HG03159 (cell line): ENCODE data around the gene WDPCP.
"Not testable (repeated sequence)": the region's sequence is repeated elsewhere in the genome, so short reads cannot be mapped to it uniquely, and the experiment has no call there.

Source experiments
- ATAC-seq: cut with Tn5 transposase; IDR thresholded peaks from one replicate; pipeline ENCODE4 v1.9.1; 2021; ENCODE audit warnings: mild to moderate bottlenecking, moderate library complexity; ENCODE audit not compliant: unreplicated experiment

Gene WDPCP

GRCh38 chr2:63268946-63269345, 319.3 kb downstream of the WDPCP start:
- ATAC-seq, result no peak

DNA sequence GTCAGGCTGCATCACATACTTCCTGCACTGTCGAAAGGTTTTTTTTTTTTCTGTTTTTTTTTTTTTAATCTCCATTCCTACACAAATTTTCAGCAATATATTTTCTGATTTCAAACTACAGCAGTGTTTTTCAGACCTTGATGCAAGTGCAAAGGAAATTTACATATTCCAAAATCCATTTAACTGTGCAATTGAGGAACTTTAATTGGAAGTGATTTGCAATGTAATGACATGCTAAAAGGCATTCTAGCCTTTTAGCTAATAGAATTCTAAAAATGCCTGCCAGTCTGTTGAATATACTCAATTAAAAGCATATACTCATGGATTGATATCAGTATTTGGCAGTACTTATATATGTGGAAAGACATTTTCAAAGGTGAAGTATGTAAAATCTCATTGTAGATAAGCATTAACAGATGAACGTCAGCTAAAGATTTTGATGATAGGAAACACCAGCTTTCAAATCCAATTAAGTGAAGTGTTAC, 327.1 kb downstream of the WDPCP start:
- ATAC-seq, result no peak

- ATAC-seq, result peak; percentile 56
Measured at GRCh38 chr2:63257473-63257872, 330.8 kb downstream of the WDPCP start.

DNA sequence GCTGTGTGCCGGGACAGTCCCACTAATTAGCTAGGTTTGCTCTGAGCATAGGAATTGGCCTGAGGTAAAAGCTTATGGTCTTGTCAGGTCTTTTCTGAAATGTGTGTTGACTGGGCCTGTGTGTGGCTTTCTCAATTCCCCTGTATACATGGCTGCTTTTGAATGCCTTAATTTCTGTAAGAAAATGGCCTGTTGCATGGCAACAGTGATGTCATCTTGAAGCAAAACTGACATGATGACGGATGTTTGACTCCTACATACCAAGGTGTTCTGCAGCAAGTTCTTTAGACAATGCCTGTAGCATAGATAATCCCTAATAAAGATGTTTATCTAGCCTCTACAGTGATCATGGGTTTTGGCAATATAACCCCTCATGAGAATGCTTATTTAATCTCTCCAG, 339.1 kb downstream of the WDPCP start:
- ATAC-seq, result no peak

GRCh38 chr2:63242747-63243146, 345.5 kb downstream of the WDPCP start:
- no peak for ATAC-seq

DNA sequence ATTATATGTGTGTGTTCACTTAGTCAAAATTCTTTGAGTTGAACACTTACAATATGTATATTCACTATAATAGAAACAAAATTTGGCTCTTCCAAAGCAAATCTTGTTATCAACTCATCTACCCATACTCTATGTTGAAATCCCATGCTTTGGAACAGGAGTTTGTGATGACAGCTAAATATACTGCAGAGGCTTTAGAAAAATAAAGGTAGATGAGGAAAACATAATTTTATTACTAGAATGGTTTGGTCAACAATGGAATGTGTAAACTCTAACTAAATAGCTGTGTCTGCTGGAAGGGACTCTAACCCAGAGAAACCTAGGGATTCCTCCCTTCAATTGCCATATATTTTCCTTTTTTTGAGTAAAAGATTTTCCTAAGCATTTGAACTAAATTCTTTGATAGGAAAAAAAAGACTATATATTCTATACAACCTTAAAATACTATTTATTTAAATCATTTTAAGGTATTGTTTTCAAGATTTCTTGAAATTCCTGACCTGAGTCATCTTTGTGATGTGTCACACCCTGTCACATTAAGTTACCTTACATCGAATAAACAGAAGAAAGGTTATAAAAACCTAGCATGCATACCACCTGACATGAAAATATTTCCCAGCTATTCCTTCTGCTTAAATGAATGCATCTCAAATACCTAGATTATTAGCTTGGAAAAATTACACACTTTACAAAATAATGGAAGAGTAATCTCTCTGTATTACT, 362.2 kb downstream of the WDPCP start:
- ATAC-seq, result no peak

DNA sequence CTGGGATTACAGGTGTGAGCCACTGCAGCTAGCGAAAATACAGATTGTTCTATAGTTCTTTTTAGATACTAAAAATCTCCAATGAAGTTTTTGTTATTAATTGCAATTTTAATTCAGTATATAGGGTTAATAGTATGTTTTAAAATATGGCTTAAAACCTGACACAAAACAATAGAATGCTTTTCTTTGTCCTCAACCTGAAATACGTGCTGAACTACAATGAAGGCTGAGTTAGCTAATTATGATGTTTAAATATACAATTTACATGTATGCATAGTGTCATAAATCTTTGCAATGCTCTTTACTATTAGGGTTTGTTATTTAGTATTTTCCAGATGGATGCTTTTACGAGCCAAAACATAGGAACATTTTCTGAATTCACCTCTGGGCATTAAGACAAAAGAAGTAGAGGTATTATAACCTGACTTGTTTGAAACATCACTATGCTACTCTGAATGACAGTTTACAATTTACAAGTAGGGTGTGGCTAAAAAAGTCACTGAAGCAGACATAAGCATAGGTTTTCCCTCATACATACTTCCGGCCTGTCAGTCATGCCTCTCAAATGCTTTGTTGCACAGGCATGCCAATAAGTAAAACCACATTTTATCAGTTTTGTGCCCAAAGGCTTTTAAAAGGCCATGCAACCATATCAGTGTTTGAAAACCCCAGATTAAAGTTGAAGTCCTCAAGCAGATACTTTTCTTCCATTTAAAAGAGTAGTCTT, 369.3 kb downstream of the WDPCP start:
- no peak for ATAC-seq

- no peak for ATAC-seq
Measured at GRCh38 chr2:63195310-63195709, 393.0 kb downstream of the WDPCP start.

- no peak for ATAC-seq
Measured at GRCh38 chr2:63194175-63194574, 394.1 kb downstream of the WDPCP start.

DNA sequence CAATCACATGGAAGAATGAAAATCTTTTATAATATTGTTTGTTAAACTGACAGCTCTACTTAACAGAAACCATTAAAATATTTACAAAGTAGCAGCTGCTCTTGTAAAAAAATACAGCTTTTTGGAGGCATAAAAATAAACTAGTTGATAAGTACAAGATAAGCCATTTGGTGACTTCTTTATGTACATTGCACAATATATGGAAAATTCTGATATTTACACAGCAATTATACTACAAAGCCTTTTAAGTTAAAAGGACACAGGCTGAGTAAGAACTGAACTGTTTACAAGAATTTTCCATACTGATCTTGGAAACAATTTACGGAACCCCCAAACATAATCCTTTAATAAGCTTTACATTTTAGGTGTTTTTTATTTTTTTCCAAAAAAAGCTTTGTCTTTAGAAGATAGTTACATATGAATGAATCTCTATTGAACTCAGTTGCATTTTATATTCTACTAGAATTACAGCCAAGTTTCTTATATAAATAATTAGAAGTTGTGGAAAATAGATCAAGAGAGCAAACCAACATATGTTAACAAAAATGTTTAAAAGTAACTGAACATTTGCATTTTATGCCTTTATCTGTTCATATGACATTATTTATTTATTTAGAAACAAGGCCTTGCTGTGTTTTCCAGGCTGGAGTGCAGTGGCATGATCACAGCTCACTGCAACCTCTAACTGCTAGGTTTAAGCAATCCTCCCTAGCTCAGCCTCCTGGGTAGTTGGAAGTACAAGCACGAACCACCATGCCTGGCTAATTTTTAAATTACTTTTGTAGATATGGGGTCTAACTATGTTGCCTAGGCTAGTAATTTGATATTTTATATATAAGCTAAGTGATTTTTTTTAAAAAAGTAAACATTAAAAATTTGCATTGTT, 395.1 kb downstream of the WDPCP start:
- no peak for ATAC-seq

DNA sequence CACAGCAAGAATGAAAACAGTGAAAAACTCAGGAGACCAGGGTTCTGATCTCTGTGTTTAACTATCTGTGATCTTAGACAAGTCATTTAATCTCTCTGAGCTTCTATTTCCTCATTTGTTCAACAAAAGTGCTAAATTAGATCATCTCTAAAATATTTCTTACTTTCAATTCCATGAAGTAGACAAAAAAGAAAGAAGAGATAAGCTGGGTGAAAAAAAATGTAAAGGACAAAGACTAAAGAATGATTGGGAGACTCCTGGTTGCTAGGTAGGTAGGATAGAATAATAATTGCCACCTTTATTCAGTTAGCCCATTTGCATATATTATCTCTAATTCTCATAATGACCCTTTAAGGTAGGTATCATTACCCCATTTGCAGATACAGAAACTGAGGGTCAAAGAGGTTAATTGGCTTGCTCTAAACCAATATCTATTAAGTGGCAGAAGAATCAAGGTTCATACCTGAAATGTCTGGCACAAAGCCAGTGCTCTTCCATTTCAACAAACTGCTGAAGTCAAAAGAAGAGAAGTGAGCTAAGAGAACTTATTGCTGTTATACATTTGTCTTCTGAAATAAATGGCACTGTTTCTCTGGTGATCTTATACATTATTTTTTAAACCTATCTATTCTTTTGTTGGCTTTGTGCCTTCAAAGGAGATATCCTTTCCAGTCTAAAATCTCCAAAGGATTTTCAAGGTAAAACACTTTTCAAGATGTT, 395.9 kb downstream of the WDPCP start:
- ATAC-seq, result no peak

DNA sequence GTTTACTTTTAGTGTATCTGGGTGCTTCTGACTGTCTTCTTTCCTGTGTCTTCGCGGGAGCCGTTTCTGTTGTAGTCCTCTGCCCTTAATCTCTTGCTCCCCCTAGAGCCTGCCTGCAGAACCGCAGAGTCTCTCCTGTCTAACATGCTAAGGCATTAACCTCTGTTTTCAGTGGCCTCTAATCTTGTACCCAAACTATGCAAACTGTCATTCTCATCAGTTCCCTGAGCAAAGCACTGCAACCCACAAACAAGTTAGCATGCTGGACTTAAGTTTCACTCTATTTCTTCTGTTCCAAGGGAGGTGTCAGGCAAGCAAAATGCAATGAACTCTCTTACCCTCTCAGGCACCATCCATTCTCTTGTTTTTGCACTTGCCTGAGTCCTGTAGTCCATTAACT, 399.3 kb downstream of the WDPCP start:
- ATAC-seq, result no peak

- ATAC-seq, result no peak
Measured at GRCh38 chr2:63186331-63186730, 401.9 kb downstream of the WDPCP start.

DNA sequence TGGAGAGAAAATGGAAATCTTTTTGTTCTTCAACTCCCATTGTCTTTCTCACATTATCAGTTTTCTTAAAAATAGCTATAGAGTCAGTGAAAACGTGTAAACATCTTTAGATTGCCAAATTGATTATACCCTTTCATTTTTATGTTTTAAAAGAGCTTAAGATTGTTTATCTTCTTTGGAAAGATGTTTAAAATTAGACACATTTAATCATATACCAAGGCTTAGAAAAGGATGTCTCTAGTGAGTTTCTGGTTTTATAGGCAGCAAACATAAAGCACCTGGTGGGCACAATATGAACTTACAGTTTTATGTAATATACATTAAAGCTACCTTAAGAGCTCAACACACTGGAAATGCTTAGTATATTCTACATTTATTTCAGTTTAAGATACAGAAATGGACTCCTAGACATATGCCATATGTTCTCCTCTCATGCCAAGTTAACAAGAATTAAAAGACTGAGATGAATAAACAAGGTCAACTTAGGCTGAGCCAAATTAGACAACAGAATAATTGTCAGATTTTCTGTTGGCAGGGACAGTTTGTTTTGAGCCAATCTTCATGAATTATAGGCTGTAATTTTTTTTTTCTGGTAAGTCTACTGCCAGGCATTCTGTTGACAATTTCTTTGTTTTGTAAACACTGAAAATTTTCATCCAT, 425.0 kb downstream of the WDPCP start:
- no peak for ATAC-seq

DNA sequence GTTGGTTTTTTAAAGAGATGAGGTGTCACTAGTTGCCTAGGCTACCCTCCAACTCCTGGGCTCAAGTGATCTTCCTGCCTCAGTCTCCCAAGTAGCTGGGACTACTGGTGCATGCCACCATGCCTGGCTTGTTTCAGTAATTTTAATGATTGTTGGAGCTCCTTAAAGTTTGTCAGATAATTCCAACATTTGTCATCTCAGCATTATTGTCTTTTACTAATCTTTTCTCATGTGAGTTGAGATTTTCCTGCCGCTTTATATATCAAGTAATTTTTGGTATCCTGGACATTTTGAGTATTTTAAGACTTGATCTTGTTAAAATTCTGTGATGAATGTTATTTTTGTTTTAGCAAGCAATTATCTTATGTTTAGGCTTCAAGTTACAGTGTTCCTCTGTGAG, 429.0 kb downstream of the WDPCP start:
- ATAC-seq, result no peak

- not testable (repeated sequence) for ATAC-seq
Measured at GRCh38 chr2:63136683-63137082, 451.6 kb downstream of the WDPCP start.

- ATAC-seq, result no peak
Measured at GRCh38 chr2:63132020-63132419, 456.3 kb downstream of the WDPCP start.

- ATAC-seq, result no peak
Measured at GRCh38 chr2:63131196-63131595, 457.1 kb downstream of the WDPCP start.

GRCh38 chr2:63127594-63127993, 460.7 kb downstream of the WDPCP start:
- no peak for ATAC-seq

GRCh38 chr2:63124850-63125249, 463.4 kb downstream of the WDPCP start:
- peak; percentile 85 for ATAC-seq
